HG02623 (cell line): ENCODE measurements around the gene DET1.
"Not testable (repeated sequence)": the region's sequence is repeated elsewhere in the genome, so short reads cannot be mapped to it uniquely, and the experiment has no call there.

Experiments
- ATAC-seq: cut with Tn5 transposase; IDR thresholded peaks from one replicate; pipeline ENCODE4 v1.9.1; 2021; ENCODE audit warnings: moderate library complexity; ENCODE audit not compliant: unreplicated experiment

DET1 gene

DNA sequence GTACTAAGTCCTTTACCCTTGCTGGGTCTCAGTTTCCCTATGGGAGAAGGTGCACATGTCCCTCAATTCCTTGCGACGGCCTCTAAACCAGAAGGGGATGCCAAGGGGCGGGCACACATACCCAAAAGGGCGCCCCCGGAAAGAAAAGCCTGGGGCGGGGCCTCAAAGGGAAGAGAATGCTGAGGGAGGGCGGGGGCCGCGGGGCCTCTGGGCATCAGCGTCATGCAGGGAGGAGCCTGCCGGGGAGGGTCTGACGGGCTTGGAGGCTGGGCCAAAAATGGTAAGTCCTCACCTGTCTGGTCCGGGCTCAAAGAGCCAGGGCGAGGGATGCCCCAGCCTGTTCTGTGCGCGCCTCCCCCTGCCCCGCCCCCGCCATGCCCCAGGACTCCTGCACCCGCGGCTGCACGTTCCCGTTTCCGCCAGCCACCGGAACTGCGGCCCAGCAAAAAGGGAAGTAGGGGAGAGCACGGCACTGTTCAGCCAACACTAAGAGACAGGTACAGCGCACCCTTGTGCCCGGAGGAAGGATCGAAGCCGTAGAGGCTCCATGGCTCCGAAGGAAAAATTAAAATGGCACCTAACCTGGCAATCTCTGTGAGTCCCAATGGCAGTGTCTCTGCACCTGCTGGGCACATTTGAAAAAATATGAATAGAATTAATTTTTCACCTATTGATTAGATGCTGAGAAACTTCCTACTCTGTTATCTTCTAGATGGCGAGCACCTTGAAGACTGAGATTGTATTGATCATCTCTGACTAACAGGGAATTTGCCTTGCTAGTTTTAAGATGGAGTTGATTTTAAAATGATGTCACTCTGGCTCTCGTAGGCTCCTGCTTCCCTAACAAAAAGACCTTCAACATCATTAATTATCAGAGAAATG, at the start of gene DET1:
DET1 (minus strand) TSS at position 434 of the 882 bp plus-strand sequence. CDS start 14,976 bp downstream, outside the sequence.
- ATAC-seq: peak; percentile 96

DNA sequence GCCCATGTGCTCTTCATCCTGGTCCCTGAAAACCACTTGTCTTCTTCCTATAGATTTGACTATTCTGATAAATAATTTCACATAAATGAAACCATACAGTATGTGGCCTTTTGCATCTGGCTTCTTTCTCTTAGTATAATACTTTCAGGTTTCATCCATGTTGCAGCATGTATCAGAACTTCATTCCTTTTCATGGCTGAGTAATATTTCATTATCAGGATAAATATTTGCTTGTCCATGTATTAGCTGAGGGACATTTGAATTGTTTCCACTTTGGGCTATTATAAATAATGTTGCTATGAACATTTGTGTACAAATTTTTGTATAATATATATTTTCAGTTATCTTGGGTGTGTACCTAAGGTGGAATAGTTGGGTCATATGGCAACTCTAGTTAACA, 44.9 kb upstream of the DET1 start:
- no peak for ATAC-seq

DNA sequence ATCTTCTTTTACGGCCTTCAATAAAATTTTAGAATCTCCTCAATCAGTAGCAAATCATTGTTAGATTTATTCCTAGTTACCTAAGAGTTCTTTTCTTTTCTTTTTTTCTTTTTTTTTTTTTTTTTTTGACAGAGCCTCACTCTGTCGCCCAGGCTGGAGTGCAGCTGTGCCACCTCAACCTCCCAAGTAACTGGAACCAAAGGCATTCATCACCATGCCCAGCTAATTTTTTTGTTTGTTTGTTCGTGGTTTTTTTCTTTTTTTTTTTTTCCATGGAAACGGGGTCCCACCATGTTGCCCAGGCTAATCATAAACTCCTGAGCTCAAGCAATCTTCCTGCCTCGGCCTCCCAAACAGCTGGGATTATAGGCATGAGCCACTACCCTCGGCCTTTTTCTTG, 44.3 kb upstream of the DET1 start:
- no peak for ATAC-seq

GRCh38 chr15:88586401-88587162, 40.1 kb upstream of the DET1 start:
- no peak for ATAC-seq

DNA sequence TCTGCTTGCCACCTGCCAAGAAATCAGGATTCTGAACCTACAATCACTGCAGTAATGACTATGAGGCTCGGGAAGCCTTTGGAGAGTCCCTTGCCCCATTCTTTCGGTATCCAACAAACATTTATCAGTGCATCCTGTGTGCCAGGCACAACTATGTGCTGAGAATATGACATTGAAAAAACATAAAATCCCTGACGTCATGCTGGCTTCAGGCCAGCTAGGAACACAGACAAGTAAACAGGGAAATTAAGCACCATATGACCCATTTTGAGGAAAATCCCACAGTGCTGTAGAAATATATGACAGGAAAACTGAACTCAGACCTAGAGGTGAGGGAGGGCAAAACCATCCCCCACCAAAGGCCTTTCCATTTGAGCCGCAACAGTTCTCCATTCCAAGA, 34.1 kb upstream of the DET1 start:
- ATAC-seq: no peak

- no peak for ATAC-seq
Measured at GRCh38 chr15:88579322-88579721, 32.8 kb upstream of the DET1 start.

GRCh38 chr15:88574655-88575054, 28.2 kb upstream of the DET1 start:
- no peak for ATAC-seq

GRCh38 chr15:88574077-88574476, 27.6 kb upstream of the DET1 start:
- no peak for ATAC-seq

GRCh38 chr15:88571852-88572259, 25.4 kb upstream of the DET1 start:
- no peak for ATAC-seq

DNA sequence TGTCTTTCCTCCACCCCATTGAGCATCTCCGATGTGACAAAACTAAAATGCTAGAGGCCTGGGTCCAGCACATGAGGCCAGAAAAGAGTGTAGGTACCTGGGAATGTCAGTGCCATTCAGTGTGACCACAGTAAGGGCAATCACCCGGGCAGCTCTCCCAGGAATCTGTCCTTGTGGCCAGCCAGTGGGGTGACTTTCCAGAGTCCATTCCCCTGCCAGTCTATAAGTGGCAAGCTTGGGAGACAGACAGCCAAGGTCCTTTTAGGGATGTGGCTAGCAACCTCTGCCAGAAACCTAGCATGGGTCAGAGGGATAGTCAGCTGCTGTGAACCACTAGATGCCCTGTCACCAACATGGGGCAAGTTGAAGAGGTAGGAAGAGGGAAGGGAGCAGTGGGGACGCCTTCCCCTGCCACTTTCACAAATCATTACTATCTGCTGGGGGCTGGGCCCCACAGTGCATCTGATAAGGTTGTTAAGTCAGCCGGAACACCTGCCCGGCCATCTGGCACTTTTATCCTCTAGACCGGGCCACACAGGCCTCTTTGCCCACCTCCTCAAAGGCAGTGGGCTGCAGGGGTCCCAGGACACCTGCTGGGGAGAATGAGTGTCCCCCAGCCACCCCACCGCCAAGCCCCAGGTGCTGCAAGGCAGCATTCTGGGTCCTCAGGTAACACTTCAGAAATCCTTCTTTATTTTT, 24.8 kb upstream of the DET1 start:
- no peak for ATAC-seq

DNA sequence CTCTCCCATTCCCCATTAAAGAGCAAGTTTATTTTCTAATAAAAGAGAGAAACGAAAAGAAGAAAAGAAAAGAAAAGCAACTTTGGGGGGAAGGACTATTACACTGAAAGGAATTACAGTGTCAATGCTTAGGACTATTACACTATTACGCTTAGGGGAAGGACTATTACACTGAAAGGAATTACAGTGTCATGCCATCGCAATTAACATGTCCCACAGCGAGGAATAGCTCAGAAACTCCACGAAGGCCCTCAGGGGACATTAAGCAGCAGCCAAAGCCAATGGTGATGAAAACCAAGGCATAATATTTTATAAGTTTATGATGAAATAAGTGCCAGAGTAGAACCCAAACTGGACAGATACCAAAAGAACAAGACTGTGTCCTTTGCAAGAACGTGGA, 22.1 kb upstream of the DET1 start:
- ATAC-seq: no peak

GRCh38 chr15:88564741-88565140, 18.3 kb upstream of the DET1 start:
- ATAC-seq: no peak

DNA sequence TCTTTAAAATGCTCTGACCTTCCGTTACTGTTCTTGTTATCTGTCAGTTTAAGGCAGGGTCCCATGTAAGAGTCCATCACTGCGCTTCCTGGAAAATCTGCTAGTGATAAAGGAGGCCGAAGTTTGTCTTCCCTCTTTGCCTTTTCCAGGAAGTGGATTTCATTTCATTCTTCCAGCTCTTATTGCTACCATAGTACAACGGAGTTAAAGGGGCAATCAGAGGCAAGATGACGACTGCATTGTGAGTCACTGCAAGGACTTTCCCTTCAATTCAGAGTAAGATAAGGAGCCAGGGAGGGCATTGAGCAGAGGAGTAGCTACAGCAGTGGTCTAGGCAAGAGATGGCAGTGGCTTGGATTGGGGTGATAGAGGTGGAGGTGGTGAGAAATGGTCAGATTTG, 17.2 kb upstream of the DET1 start:
- no peak for ATAC-seq

DNA sequence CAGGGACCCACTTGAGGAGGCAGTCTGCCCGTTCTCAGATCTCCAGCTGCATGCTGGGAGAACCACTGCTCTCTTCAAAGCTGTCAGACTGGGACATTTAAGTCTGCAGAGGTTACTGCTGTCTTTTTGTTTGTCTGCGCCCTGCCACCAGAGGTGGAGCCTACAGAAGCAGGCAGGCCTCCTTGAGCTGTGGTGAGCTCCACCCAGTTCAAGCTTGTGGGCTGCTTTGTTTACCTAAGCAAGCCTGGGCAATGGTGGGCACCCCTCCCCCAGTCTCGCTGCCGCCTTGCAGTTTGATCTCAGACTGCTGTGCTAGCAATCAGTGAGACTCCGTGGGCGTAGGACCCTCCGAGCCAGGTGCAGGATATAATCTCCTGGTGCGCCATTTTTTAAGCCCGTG, 13.1 kb upstream of the DET1 start:
- ATAC-seq: not testable (repeated sequence)

- ATAC-seq: not testable (repeated sequence)
Measured at GRCh38 chr15:88558026-88558425, 11.5 kb upstream of the DET1 start.

- ATAC-seq: not testable (repeated sequence)
Measured at GRCh38 chr15:88548009-88548408, 1.5 kb upstream of the DET1 start.

- ATAC-seq: not testable (repeated sequence)
Measured at GRCh38 chr15:88545578-88546247, 768 bp downstream of the DET1 start.

GRCh38 chr15:88543065-88543776, 3.3 kb downstream of the DET1 start:
- ATAC-seq: no peak

DNA sequence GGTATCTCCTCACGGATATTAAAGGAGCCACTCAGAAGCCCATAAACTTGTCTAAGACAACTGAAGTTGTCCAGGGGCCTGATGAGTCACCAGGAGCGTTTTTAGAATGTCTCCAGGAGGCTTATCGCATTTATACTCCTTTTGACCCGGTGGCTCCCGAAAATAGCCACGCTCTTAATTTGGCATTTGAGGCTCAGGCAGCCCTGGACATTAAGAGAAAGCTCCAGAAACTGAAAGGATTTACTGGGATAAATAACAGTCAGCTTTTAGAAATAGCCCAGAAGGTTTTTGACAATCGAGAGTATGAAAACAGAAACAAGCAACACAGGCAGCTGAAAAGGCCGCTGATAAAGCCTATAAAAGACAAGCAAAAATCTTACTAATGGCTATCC, 4.1 kb downstream of the DET1 start:
- no peak for ATAC-seq

DNA sequence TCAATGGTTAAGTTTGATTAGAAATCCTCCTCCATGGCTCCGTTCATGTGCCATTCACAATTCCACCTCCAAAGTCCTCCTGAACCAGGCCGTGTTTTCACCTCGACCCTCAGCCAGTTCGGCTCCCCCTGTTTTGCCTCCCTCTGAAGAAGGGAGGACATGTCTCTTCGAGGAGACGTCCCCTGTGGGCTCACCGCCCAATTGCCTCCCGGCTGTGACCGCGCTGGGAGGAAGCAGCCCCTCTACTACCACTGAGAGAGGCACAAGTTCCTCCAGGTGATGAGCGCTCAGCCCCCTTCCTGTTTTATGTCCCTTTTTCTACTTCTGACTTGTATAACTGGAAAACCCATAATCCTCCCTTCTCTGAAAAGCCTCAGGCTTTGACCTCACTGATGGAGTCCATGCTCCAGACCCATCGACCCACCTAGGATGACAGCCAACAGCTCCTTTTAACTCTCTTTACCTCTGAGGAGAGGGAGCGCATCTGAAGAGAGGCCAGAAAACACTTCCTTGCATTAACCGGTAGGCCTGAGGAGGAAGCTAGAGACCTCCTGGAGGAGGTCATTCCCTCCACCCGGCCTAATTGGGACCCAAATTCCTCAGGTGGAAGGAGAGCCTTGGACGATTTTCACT, 4.7 kb downstream of the DET1 start:
- ATAC-seq: no peak
